Neural cell (in vitro differentiated cells): ENCODE measurements around the gene IL1RL2.

ENCODE experiments used
- CTCF ChIP-seq: fragments of 450-650 bp; IDR thresholded peaks from 2 replicates; pipeline ENCODE4 v1.5.1; 2014; ENCODE audit warnings: antibody characterized with exemption, mild to moderate bottlenecking, moderate library complexity; ENCODE audit not compliant: poor library complexity, severe bottlenecking
- EP300 ChIP-seq: fragments of 450-650 bp; conservative IDR thresholded peaks from 2 replicates; pipeline ENCODE4 v1.6.1; 2014; ENCODE audit warnings: antibody characterized with exemption, mild to moderate bottlenecking, moderate library complexity; ENCODE audit not compliant: poor library complexity, severe bottlenecking
- EZH2 ChIP-seq: fragments of 200-600, 300-800 bp; shearing (Covaris generic), sonication (generic); IDR thresholded peaks from 2 replicates; pipeline ENCODE4 v1.6.1; 2014; ENCODE audit warnings: antibody characterized with exemption, low read length, borderline replicate concordance, mild to moderate bottlenecking; ENCODE audit not compliant: insufficient read depth, poor library complexity, severe bottlenecking
- POLR2AphosphoS5 ChIP-seq: IDR thresholded peaks from 2 replicates; pipeline ENCODE4 v1.6.1; 2012

- no peak for TF ChIP-seq CTCF
- TF ChIP-seq POLR2AphosphoS5 = no peak
- TF ChIP-seq EZH2 = no peak
- no peak for TF ChIP-seq EP300
Observed at GRCh38 chr2:102141011-102141943, 45.5 kb upstream of the IL1RL2 start.
